Erythroblast (primary cell): Measurements from ENCODE around the gene FAM170B.

Source experiments
- DNase-seq, 2 experiments: peaks; one replicate each; lab custom pipeline; 2025; lab: John Stamatoyannopoulos, UW
- GATA1 ChIP-seq: IDR thresholded peaks from 2 replicates; pipeline ENCODE4 v1.6.1; 2011; ENCODE audit warnings: low read depth, mild to moderate bottlenecking, control low read depth, low read length, moderate library complexity
- POLR2A ChIP-seq: IDR thresholded peaks from 2 replicates; pipeline ENCODE4 v1.6.1; 2011; ENCODE audit warnings: mild to moderate bottlenecking, low read length

The FAM170B gene

DNA sequence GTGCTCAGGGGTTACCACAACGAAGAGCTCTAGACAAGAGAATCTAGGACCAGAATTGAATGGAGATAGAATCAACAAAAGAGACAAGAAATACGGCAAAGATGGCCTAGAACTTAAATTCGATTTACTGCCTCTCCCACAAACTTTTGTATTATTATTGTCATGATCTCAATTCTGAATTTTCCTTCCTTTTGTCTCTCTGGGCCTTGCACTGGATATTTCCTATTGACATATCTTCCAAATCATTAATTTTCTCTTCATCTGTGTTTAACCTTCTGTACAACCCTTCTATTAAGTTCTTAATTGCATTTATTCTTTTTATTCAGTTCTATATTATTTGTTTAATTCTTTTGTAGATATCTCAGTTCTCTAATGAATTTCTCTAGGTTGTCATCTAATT, 46.9 kb downstream of the FAM170B start:
- DNase-seq = no peak
- no peak for TF ChIP-seq GATA1
- TF ChIP-seq POLR2A = no peak

DNA sequence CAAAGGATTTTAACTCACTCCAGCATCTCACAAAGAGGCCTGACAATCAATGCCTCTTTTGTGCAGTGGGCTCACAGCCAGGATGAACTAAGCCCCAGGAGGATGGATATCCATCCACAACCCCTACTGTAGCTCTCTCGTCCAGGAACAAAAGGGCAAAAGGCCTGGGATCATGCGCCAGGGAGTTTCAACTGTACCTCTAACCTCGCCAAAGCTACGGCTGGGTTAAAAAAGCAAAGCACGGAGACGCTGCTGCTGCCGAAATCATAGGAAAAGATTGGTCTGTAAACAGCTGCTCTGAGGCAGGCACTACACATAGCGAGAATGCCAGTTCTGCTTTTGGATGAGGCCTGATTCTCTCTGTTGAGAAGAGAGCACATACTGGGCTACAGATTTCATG, 50.6 kb downstream of the FAM170B start:
- TF ChIP-seq GATA1 (no peak), POLR2A (no peak)
- DNase-seq = no peak

DNA sequence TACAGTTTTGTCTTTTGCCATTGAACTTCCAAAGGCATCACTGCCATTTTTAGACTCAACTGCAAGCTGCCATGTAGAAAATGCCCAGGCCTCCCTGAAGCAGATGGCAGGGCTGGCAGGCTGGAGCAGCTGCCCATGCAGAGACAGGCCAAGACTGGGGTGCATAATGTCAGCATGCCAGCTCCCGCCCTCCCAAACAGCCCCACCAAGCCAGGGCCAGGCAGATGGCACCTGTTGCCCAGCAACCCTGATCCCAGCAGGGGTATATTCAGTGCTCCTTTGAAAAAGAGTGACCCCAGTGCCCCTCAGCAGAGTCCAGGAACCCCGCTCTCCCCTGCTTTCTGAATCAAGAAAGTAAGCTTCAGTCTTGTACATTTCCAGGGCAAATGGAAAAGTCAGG, 51.1 kb downstream of the FAM170B start:
- TF ChIP-seq GATA1 (no peak), POLR2A (no peak)

DNA sequence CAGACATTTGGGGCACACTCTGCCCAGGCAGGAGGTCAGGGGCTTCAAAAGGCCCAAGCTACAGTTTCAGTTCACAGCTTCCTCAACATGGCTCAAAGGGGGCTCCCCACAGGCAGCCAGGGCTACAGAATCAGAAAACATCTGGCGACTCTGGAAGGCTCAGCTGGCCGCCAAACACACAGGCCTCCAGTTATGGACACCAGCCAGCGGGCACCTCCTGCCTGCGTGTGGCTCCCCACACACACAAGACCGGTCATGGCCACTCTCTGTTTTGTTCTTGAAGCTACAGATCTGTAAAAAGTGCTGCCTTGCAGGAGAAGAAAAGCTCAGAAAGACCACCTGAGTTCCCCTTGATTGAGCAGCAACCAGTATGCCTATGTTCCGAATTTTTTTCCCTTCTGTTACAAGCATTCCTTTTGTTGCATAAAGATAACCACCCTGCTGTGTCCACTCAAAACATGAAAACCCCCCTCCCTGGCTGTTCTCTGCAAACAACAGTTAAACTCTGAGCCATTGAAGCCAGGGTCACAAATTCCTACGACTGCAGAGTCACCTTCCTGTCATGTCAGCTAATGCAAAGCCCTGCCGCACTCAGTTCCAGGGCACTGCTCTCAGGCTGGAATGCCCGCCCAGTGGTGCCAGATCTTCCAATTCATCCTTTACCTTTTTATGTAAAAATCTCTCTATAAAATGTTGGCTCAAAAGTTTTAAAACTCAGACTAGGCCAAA, 52.1 kb downstream of the FAM170B start:
- DNase-seq = no peak
- TF ChIP-seq POLR2A (no peak), GATA1 (no peak)

More for the DNA sequence above, 51.1 kb downstream of the FAM170B start:
- DNase-seq = no peak
